H1 (cell line): Measurements from ENCODE around the gene C12orf75. TPM values are rescaled to one million over a fixed set of nuclear protein-coding genes. Genes with fewer than 3 reads are reported as not detected.

Experiments
- CTCF ChIA-PET: fragments of 300-600 bp; sonication (Branson Sonifier 250); formaldehyde crosslinking; loops from one replicate; lab custom pipeline; 2021; ENCODE audit not compliant: partially characterized antibody; lab: Charles Lee
- POLR2A ChIA-PET: fragments of 300-600 bp; sonication (Branson Sonifier 250); formaldehyde crosslinking; loops from one replicate; lab custom pipeline; 2021; ENCODE audit warnings: inconsistent platforms; ENCODE audit not compliant: partially characterized antibody; lab: Charles Lee
- DNase-seq, 2 experiments: peaks; one replicate each; pipeline versions ENCODE4 v3.0.0 to v3.0.0-alpha.2; 2010 to 2022; ENCODE audit warnings: low spot score in 2 of 2, low read depth in 1 of 2, mixed read lengths in 1 of 2
- FAIRE-seq: peaks from 2 replicates; lab custom pipeline; 2011; peaks lifted over from hg19 to GRCh38; lab: Jason Lieb, UNC
- H2AFZ ChIP-seq: 2 replicates; pipeline ENCODE4 v1.8.1; 2012; ENCODE audit warnings: low read length, inconsistent platforms
- H2AK5ac ChIP-seq: 2 replicates; pipeline ENCODE4 v1.6.1; 2013; ENCODE audit warnings: low read depth, low read length
- H2BK120ac ChIP-seq: replicated peaks from 2 replicates; pipeline ENCODE3; 2013; ENCODE audit warnings: low read depth, low read length, inconsistent platforms
- H2BK12ac ChIP-seq: 2 replicates; pipeline ENCODE4 v1.6.1; 2013; ENCODE audit warnings: low read depth, low read length
- H2BK15ac ChIP-seq: 2 replicates; pipeline ENCODE4 v1.6.1; 2013; ENCODE audit warnings: low read length
- H2BK20ac ChIP-seq: 2 replicates; pipeline ENCODE4 v1.6.1; 2013; ENCODE audit warnings: low read length
- H2BK5ac ChIP-seq: 2 replicates; pipeline ENCODE4 v1.6.1; 2013; ENCODE audit warnings: low read depth, low read length
- H3K14ac ChIP-seq: 2 replicates; pipeline ENCODE4 v1.6.1; 2013; ENCODE audit warnings: inconsistent platforms; ENCODE audit not compliant: insufficient read length
- H3K18ac ChIP-seq: 2 replicates; pipeline ENCODE4 v1.6.1; 2013; ENCODE audit warnings: low read length; ENCODE audit errors: extremely low read depth
- H3K23ac ChIP-seq: 2 replicates; pipeline ENCODE4 v1.6.1; 2013; ENCODE audit warnings: inconsistent platforms; ENCODE audit not compliant: insufficient read length
- H3K23me2 ChIP-seq: 2 replicates; pipeline ENCODE4 v1.6.1; 2013; ENCODE audit warnings: low read depth, low read length
- H3K27ac ChIP-seq: 2 replicates; pipeline ENCODE4 v1.6.1; 2011; ENCODE audit warnings: low read depth, low read length, inconsistent platforms
- H3K27me3 ChIP-seq, 4 experiments: replicated peaks in 1 of 4; 1 replicate in 1 of 4; 2 replicates in 3 of 4; pipeline versions ENCODE4 v1.6.1 to v1.8.1; 2011 to 2013; ENCODE audit warnings: low read length in 3 of 4, mild to moderate bottlenecking in 3 of 4, inconsistent platforms in 2 of 4, mixed read lengths in 2 of 4, moderate library complexity in 1 of 4; ENCODE audit not compliant: control insufficient read depth in 3 of 4, insufficient read depth in 3 of 4; ENCODE audit errors: extremely low read depth in 1 of 4
- H3K36me3 ChIP-seq, 4 experiments: 2 replicates each; pipeline versions ENCODE4 v1.6.1 to v1.8.1; 2011 to 2013; ENCODE audit warnings: mild to moderate bottlenecking in 4 of 4, low read length in 3 of 4, moderate library complexity in 2 of 4, control low read depth in 1 of 4, inconsistent platforms in 1 of 4; ENCODE audit not compliant: insufficient read depth in 4 of 4, control insufficient read depth in 2 of 4
- H3K4ac ChIP-seq: replicated peaks from 2 replicates; pipeline ENCODE3; 2013; ENCODE audit warnings: low read length, low read depth, mixed read lengths, inconsistent platforms; ENCODE audit not compliant: insufficient read length
- H3K4me1 ChIP-seq, 4 experiments: replicated peaks in 1 of 4; 1 replicate in 1 of 4; 2 replicates in 3 of 4; pipeline versions ENCODE4 v1.6.1 to v1.8.1; 2011 to 2013; ENCODE audit warnings: low read length in 3 of 4, inconsistent platforms in 2 of 4, mixed read lengths in 1 of 4; ENCODE audit not compliant: insufficient read depth in 4 of 4, control insufficient read depth in 3 of 4
- H3K4me2 ChIP-seq, 2 experiments: 2 replicates each; pipeline versions ENCODE4 v1.6.1 to v1.8.1; 2011 to 2013; ENCODE audit warnings: low read depth in 2 of 2, low read length in 2 of 2, control low read depth in 1 of 2, inconsistent platforms in 1 of 2, mild to moderate bottlenecking in 1 of 2; ENCODE audit not compliant: insufficient read depth in 1 of 2
- H3K4me3 ChIP-seq, 4 experiments: fragments of 200-600, 300-600 bp in 1 of 4; sonication (generic), shearing (Covaris generic), sonication (Bioruptor Twin) in 1 of 4; 2 replicates each; pipeline versions ENCODE4 v1.5.1 to v1.8.1; 2011 to 2016; ENCODE audit warnings: low read length in 4 of 4, low read depth in 3 of 4, control low read depth in 2 of 4, inconsistent platforms in 2 of 4, mild to moderate bottlenecking in 2 of 4, mixed read lengths in 1 of 4, moderate library complexity in 1 of 4; ENCODE audit not compliant: insufficient read depth in 2 of 4; ENCODE audit errors: extremely low read depth in 1 of 4
- H3K56ac ChIP-seq: replicated peaks from 2 replicates; pipeline ENCODE3; 2013; ENCODE audit warnings: low read depth, mild to moderate bottlenecking, mixed read lengths, low read length, inconsistent platforms; ENCODE audit not compliant: insufficient read length
- H3K79me1 ChIP-seq: 2 replicates; pipeline ENCODE4 v1.6.1; 2013; ENCODE audit warnings: low read depth, low read length, control low read depth
- H3K79me2 ChIP-seq, 2 experiments: 2 replicates each; pipeline versions ENCODE4 v1.6.1 to v1.8.1; 2012 to 2013; ENCODE audit warnings: low read length in 2 of 2, mild to moderate bottlenecking in 2 of 2, inconsistent platforms in 1 of 2; ENCODE audit not compliant: insufficient read depth in 2 of 2, control insufficient read depth in 1 of 2
- H3K9ac ChIP-seq, 4 experiments: replicated peaks in 1 of 4; 1 replicate in 1 of 4; 2 replicates in 3 of 4; pipeline versions ENCODE4 v1.6.1 to v1.8.1; 2011 to 2013; ENCODE audit warnings: low read depth in 3 of 4, low read length in 3 of 4, control low read depth in 2 of 4, mild to moderate bottlenecking in 2 of 4, moderate library complexity in 2 of 4, inconsistent platforms in 1 of 4; ENCODE audit errors: extremely low read depth in 1 of 4
- H3K9me3 ChIP-seq, 2 experiments: 2 replicates each; pipeline versions ENCODE4 v1.6.1 to v1.8.1; 2012 to 2013; ENCODE audit warnings: mild to moderate bottlenecking in 2 of 2, moderate library complexity in 2 of 2, control low read depth in 1 of 2, inconsistent platforms in 1 of 2, low read depth in 1 of 2, low read length in 1 of 2, mixed read lengths in 1 of 2; ENCODE audit not compliant: insufficient read depth in 2 of 2
- H4K20me1 ChIP-seq, 2 experiments: replicated peaks in 1 of 2; 2 replicates each; pipeline versions ENCODE3 to v1.8.1; 2011 to 2013; ENCODE audit warnings: inconsistent platforms in 2 of 2, low read length in 2 of 2, mild to moderate bottlenecking in 1 of 2; ENCODE audit not compliant: insufficient read depth in 2 of 2, control insufficient read depth in 1 of 2
- H4K5ac ChIP-seq: 2 replicates; pipeline ENCODE4 v1.6.1; 2013; ENCODE audit warnings: low read length, low read depth, mixed read lengths, inconsistent platforms; ENCODE audit not compliant: insufficient read length
- H4K8ac ChIP-seq: 2 replicates; pipeline ENCODE4 v1.8.0; 2013; ENCODE audit warnings: mild to moderate bottlenecking, moderate library complexity, low read length, inconsistent platforms; ENCODE audit not compliant: insufficient read depth; ENCODE audit errors: extremely low read depth
- H4K91ac ChIP-seq: replicated peaks from 2 replicates; pipeline ENCODE3; 2013; ENCODE audit warnings: low read length, mixed read lengths, inconsistent platforms; ENCODE audit not compliant: insufficient read length
- MAFK ChIP-seq: IDR thresholded peaks from 2 replicates; pipeline ENCODE4 v1.6.1; 2012; ENCODE audit warnings: low read depth, mild to moderate bottlenecking, improper control_type of control experiment, low read length
- SUZ12 ChIP-seq: fragments of 200-600 bp; sonication (generic); IDR thresholded peaks from 2 replicates; pipeline ENCODE4 v1.6.1; 2012; ENCODE audit warnings: mild to moderate bottlenecking, inconsistent platforms, low read length, moderate library complexity, mixed read lengths
- WGBS, 2 experiments: shearing (Covaris generic) in 1 of 2; methylation state at CpG; one replicate each; pipeline versions ENCODE4 v1.1.6 to v1.1.7; 2013 to 2015; ENCODE audit warnings: low lambda C conversion rate in 2 of 2, mixed read lengths in 2 of 2, inconsistent platforms in 1 of 2, low coverage in 1 of 2, missing lambda C conversion rate in 1 of 2; ENCODE audit not compliant: insufficient replicate concordance in 2 of 2, insufficient coverage in 1 of 2, insufficient read length in 1 of 2; ENCODE audit errors: extremely low coverage in 1 of 2, missing lambda C conversion rate in 1 of 2; 5-methylcytosine and 5-hydroxymethylcytosine counted together
- polyA plus RNA-seq, 7 experiments: library from polyadenylated mRNA; depleted of rRNA in 3 of 7; stranded (reverse) in 5 of 7; unstranded in 2 of 7; fragments of >200 nt in 5 of 7; fragments of 200-250 nt in 2 of 7; gene quantifications; 1 replicate in 5 of 7; 2 replicates in 1 of 7; 4 replicates in 1 of 7; pipeline versions ENCODE4 v1.2.1 to v1.2.3, GENCODE V29; 2011 to 2013; ENCODE audit warnings: missing spikeins in 2 of 7, mixed read lengths in 2 of 7
- total RNA-seq: library from RNA; stranded (reverse); fragmentation: NEBNext Ultra II Directional; extraction: Animal tissue kit (Norgen Biotek cat#: 25700); gene quantifications from 2 replicates; pipeline ENCODE4 v1.2.1, GENCODE V29; 2021

C12orf75 gene
- total and polyA plus RNA-seq, 2 of the 8 experiments (the other 6 are each of a cell fraction or from before 2014, with no cell fraction given): 26.4 to 41.2 TPM

- WGBS, 2 experiments: 82% methylated on average over 7 of the region's 7 CpGs; no CpG with 5 or more reads in 1 of the 2 experiments
- Histone ChIP-seq H4K91ac (no peak overlapping the region), H3K4me1 (no peaks in the 10 kb centered on the region), H3K27ac (no peak overlapping the region), H3K23ac (no peak overlapping the region), H3K36me3 (no peaks in the 10 kb centered on the region), H2BK12ac (no peak overlapping the region), H2BK120ac (no peak overlapping the region), H2BK20ac (no peak overlapping the region), H3K27me3 (no peaks in the 10 kb centered on the region), H2BK5ac (no peak overlapping the region), H3K79me1 (no peaks in the 10 kb centered on the region), H2AFZ (no peak overlapping the region), H2AK5ac (no peak overlapping the region), H3K79me2 (no peaks in the 10 kb centered on the region), H2BK15ac (no peak overlapping the region), H3K9ac (no peak overlapping the region), H4K5ac (no peak overlapping the region), H4K20me1 (no peaks in the 10 kb centered on the region), H3K23me2 (no peaks in the 10 kb centered on the region), H3K14ac (no peak overlapping the region), H3K4me3 (no peak overlapping the region), H3K18ac (no peak overlapping the region), H3K56ac (no peak overlapping the region), H4K8ac (no peak overlapping the region; the same call in 1 of the 2 replicates), H3K4me2 (no peak overlapping the region), H3K4ac (no peak overlapping the region), H3K9me3 (no peaks in the 10 kb centered on the region)
- POLR2A ChIA-PET: no interaction called here
- DNase-seq: no peak
- CTCF ChIA-PET: interaction anchor here (0.6 to 3.9 kb wide), 9 partner anchors 9 to 809 kb away, joined by 3 to 29 read pairs (median 4); no protein-coding TSS in a partner anchor
- no peak for FAIRE-seq
- no peak for TF ChIP-seq SUZ12
- no peak for TF ChIP-seq MAFK
Observed at GRCh38 chr12:105418821-105419291, 88.4 kb downstream of the C12orf75 start.
